Heart left ventricle (tissue), 16 donors: ENCODE results near the gene WBP2. TPM values are rescaled to one million over a fixed set of nuclear protein-coding genes. Genes with fewer than 3 reads are reported as not detected.
"Not testable (repeated sequence)": the region's sequence is repeated elsewhere in the genome, so short reads cannot be mapped to it uniquely, and the experiment has no call there.

Experiments
- ATAC-seq, 4 donors: fragments of 200-7000 bp; cut with Tn5 transposase; one replicate each; pipeline ENCODE4 v1.9.1; 2020 to 2022; ENCODE audit warnings: moderate library complexity in 4 of 4, mild to moderate bottlenecking in 3 of 4, moderate number of reproducible peaks in 1 of 4
- DNase-seq, 5 donors: peaks; one replicate each; pipeline ENCODE4 v3.0.0-alpha.2; 2020
- H3K27ac ChIP-seq, 12 donors: fragments of 200-600 bp; sonication (generic) in 4 of 12; one replicate each; pipeline versions ENCODE4 v1.5.0 to v1.8.0; 2016 to 2022; ENCODE audit warnings: mild to moderate bottlenecking in 2 of 12
- H3K27me3 ChIP-seq, 9 donors: fragments of 200-600 bp; sonication (generic) in 2 of 9; one replicate each; pipeline versions ENCODE4 v1.5.1 to v1.8.0; 2016 to 2022; ENCODE audit warnings: mild to moderate bottlenecking in 3 of 9
- H3K36me3 ChIP-seq, 9 donors: fragments of 200-600 bp; sonication (generic) in 2 of 9; one replicate each; pipeline versions ENCODE4 v1.5.0 to v1.8.0; 2018 to 2022; ENCODE audit warnings: mild to moderate bottlenecking in 2 of 9
- H3K4me1 ChIP-seq, 12 donors: fragments of 200-600 bp; sonication (generic) in 4 of 12; one replicate each; pipeline versions ENCODE4 v1.5.0 to v1.8.0; 2016 to 2022; ENCODE audit warnings: mild to moderate bottlenecking in 3 of 12
- H3K4me3 ChIP-seq, 12 donors: fragments of 200-600 bp; sonication (generic) in 4 of 12; one replicate each; pipeline versions ENCODE4 v1.5.0 to v1.8.0; 2017 to 2022; ENCODE audit warnings: mild to moderate bottlenecking in 9 of 12, moderate library complexity in 4 of 12
- H3K9me3 ChIP-seq, 12 donors: fragments of 200-600 bp; sonication (generic) in 4 of 12; one replicate each; pipeline versions ENCODE4 v1.5.0 to v1.8.0; 2016 to 2022; ENCODE audit warnings: mild to moderate bottlenecking in 1 of 12
- CTCF ChIP-seq, 12 donors: fragments of 200-600 bp; sonication (generic) in 4 of 12; IDR thresholded peaks; one replicate each; pipeline versions ENCODE4 v1.5.0 to v1.8.0; 2018 to 2022; ENCODE audit warnings: antibody characterized with exemption in 12 of 12, mild to moderate bottlenecking in 5 of 12
- POLR2A ChIP-seq, 2 donors: fragments of 450-650 bp; IDR thresholded peaks; one replicate each; pipeline ENCODE4 v1.6.1; 2017; ENCODE audit warnings: antibody characterized with exemption in 2 of 2, mild to moderate bottlenecking in 2 of 2, moderate library complexity in 2 of 2
- WGBS, 4 donors: extraction: QIAGEN DNeasy Blood & Tissue Kit in 2 of 4; methylation state at CpG; one replicate each; pipeline versions ENCODE4 v1.1.5 to v1.1.7; 2013 to 2018; 5-methylcytosine and 5-hydroxymethylcytosine counted together
- intact Hi-C, 10 donors: fragments of 100-400 bp; cut with DNase I; formaldehyde crosslinking; loops; one replicate each; pipeline versions ENCODE4 v1.11.1 to v1.14.2; 2022
- polyA plus RNA-seq, 2 donors: library from polyadenylated mRNA; stranded (reverse); fragments of 200-250 nt; gene quantifications; one replicate each; pipeline ENCODE4 v1.2.3, GENCODE V29; 2013
- total RNA-seq, 9 donors: library from RNA; depleted of rRNA in 2 of 9; stranded (reverse); fragments of >200 nt in 2 of 9; fragmentation: NEBNext Ultra II Directional in 3 of 9; extraction: Animal tissue kit (Norgen Biotek cat#: 25700) in 3 of 9; gene quantifications; one replicate each; pipeline versions ENCODE4 v1.1.0 to v1.2.4, GENCODE V29; 2016 to 2023
- donor health status: ischemic (EF 13 %, LVEDD 7.1; RV severe dilation, severe dysfunction).
- donor health status: healthy with polysubstance abuse.
- donor health status: DM: no; HTN: yes; CAD: no.
- donor health status: DM: no; HTN: no; CAD: no.
- donor health status: ischemic (EF 25% LVEDD 6.9; RV normal size, moderate dysfunction).
- donor health status: ischemic (EF 25% LVEDD 5.7; RV mildly dilated, moderate dysfunction).
- donor health status: healthy.
- donor health status: DM: yes; HTN: yes; CAD: no.
- donor health status: ischemic (EF 35%, LVEDD 5.7; RV mildly dilated, moderate dysfunction).
- donor health status: nonischemic (EF 11% LVEDD 7.7; RV severe dilation, severe dysfunction).
- donor health status: DM: yes; HTN: yes; CAD: no.
- donor health status: PGD.
- donor health status: ischemic (EF 29% LVEDD 5.4; RV normal size, mild dysfunction).
- donor health status: nonischemic (EF 23%, LVEDD 6.1; RV moderate dilation, normal function).

WBP2 gene
- total and polyA plus RNA-seq, 11 donors: 128 to 311 (median 158) TPM

DNA sequence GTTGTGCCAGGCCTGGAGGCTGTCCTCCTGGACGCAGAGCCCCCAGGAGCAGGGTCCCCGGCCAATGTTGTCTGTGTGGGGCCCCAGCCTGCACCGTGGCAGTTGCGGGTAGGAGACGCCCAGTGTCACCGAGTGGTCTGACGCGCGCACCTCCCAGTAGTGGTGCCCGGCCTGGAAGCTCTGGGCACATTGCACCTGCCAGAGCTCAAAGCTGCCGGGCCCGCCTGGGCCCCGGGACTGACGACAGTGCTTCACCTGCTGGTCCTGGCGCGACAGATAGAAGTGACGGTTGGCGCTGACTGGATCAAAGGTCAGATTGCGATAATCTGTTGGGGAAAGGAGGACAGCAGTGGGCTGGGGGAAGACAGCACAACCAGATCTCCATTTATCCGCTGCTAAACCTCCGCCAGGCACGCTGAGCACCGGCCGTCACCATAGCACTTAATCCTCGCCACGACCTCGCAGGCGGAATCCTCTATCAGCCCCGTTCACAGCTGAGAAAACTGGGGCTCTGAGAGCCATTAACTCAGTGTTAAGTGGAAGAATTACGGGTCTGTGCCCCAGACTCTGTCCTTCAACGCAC, 36.0 kb upstream of the WBP2 start:
- H3K9me3 ChIP-seq: no peaks in the 10 kb centered on the region
- H3K4me3 ChIP-seq: no peak overlapping the region
- H3K27ac ChIP-seq: no peak overlapping the region
- DNase-seq (no peak), ATAC-seq (no peak)
- TF ChIP-seq POLR2A (IDR thresholded peaks at IDR 0.05) (no peak), CTCF (IDR thresholded peaks at IDR 0.05) (no peak)
- H3K36me3 ChIP-seq: peaks cover 0 to 37% (median 33%) of the 10 kb centered on the region in 9 donors
- intact Hi-C loops: loop anchor here in 5 of 10 donors (5.0 to 10.0 kb wide), 5 partner anchors 34 to 126 kb away; partner anchors contain the start of genes GALK1 (in 1 of the 5), UNC13D (in 1 of the 5), UNK (in 1 of the 5) and WBP2 (in 1 of the 5)
- no peaks in the 10 kb centered on the region for H3K27me3 ChIP-seq
- peaks cover 0 to 24% (median 17%) of the 10 kb centered on the region in 12 donors for H3K4me1 ChIP-seq
- 90 to 94% (median 92%) methylated on average over 18 to 31 of the region's 31 CpGs for WGBS, 4 donors

DNA sequence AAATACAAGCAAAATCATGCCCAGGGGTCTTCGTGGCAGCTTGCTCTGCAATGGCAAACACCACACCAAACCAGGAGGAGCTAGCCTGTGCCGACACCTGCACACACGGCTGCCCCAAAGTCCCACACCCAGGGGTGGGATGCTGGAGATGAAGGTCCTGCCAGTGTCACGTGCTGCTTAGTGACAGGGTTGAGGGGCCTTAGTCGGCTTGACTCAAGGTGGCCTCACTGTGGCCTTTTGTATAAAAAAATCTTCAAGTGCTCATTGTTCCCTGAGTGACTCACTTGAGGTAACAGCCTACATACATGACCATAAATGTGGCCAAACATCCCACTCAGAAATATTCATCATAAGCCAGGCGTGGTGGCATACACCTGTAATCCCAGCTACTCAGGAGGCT, 34.3 kb upstream of the WBP2 start:
- intact Hi-C loops: no loop called here
- TF ChIP-seq CTCF (IDR thresholded peaks at IDR 0.05) (no peak), POLR2A (IDR thresholded peaks at IDR 0.05) (no peak)
- Histone ChIP-seq H3K27ac (no peak overlapping the region), H3K27me3 (no peaks in the 10 kb centered on the region), H3K36me3 (peaks cover 0 to 37% (median 33%) of the 10 kb centered on the region in 9 donors), H3K4me1 (peaks cover 0 to 16% (median 4%) of the 10 kb centered on the region in 12 donors), H3K9me3 (no peaks in the 10 kb centered on the region), H3K4me3 (no peak overlapping the region)
- DNase-seq (no peak), ATAC-seq (no peak)
- whole genome bisulfite sequencing, 4 donors: 69 to 79% (median 72%) methylated on average over 5 to 6 of the region's 6 CpGs

DNA sequence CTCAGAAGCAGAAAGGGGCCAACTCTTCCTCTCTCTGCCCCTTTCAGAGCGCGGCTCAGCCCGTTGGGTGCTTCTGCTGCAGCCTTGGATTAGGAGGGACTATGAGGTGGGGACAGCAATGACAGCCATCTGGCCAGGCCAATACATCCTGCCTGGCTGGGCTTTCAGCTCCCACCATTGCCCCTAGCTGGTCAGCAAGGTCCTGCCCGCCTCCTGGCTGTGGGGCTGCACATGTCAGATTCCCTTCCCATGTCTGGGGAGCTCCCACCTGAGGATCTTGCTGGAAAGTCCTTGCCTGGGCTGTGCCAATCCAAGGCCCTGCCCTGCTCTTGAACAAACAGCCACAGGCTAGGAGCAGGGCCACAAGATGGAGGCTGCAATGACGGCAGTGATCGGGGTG, 33.3 kb upstream of the WBP2 start:
- H3K36me3 ChIP-seq: peaks cover 0 to 37% (median 33%) of the 10 kb centered on the region in 9 donors

DNA sequence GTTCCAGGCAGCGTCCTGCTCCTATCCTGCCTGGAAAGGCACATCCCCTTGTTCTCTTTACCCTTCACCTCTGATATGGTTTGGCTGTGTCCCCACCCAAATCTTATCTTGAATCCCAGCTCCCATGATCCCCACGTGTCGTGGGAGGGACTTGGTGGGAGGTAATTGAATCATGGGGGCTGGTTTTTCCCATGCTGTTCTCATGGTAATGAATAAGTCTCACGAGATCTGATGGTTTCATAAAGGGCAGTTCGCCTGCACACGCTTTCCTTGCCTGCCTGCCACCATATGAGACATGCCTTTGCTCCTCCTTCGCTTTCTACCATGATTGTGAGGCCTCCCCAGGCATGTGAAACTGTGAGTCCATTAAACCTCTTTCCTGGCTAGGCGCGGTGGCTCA, 30.7 kb upstream of the WBP2 start:
- intact Hi-C loops, ATAC-seq, H3K9me3 ChIP-seq, H3K4me3 ChIP-seq, H3K27me3 ChIP-seq, H3K4me1 ChIP-seq, H3K27ac ChIP-seq, DNase-seq: not testable (repeated sequence)
- H3K36me3 ChIP-seq: peaks cover 0 to 28% (median 16%) of the 10 kb centered on the region in 9 donors
- 82 to 84% (median 82%) methylated on average over 9 of the region's 9 CpGs for WGBS, 4 donors

More for the DNA sequence above, 33.3 kb upstream of the WBP2 start:
- H3K9me3 ChIP-seq: no peaks in the 10 kb centered on the region
- H3K4me3 ChIP-seq: no peak overlapping the region
- no peaks in the 10 kb centered on the region for H3K27me3 ChIP-seq
- no peak for ATAC-seq
- no peak for DNase-seq
- peaks cover 0 to 9% (median 0%) of the 10 kb centered on the region in 12 donors for H3K4me1 ChIP-seq
- TF ChIP-seq CTCF (IDR thresholded peaks at IDR 0.05) (no peak), POLR2A (IDR thresholded peaks at IDR 0.05) (no peak)
- intact Hi-C loops: no loop called here
- H3K27ac ChIP-seq: no peak overlapping the region
- WGBS, 4 donors: 84 to 88% (median 87%) methylated on average over 6 of the region's 6 CpGs

DNA sequence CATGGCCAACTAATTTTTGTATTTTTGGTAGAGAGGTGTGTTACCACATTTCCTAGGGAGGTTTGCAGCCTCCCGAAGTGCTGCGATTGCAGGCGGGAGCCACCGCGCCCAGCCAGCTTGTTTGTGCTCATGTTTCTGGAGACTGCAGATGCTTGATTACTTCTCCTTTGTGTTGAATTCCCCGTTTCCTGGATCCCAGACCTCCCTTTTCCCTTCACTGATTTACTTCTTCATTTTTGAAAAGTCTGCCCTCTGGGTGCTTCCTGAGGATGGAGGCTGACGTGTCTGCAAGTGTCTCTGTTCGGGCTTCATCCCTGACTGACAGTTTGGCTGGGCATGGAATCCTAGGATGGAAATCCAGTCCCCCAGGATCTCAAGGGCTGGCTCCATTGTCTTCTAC, 30.3 kb upstream of the WBP2 start:
- DNase-seq (no peak), ATAC-seq (no peak)
- Histone ChIP-seq H3K4me1 (peaks cover 0 to 9% (median 0%) of the 10 kb centered on the region in 12 donors), H3K4me3 (no peak overlapping the region), H3K9me3 (no peaks in the 10 kb centered on the region), H3K27ac (no peak overlapping the region), H3K27me3 (no peaks in the 10 kb centered on the region), H3K36me3 (peaks cover 0 to 24% (median 12%) of the 10 kb centered on the region in 9 donors)
- intact Hi-C loops: no loop called here
- 53 to 83% (median 64%) methylated on average over 8 of the region's 8 CpGs for WGBS, 4 donors
- TF ChIP-seq CTCF (IDR thresholded peaks at IDR 0.05) (no peak), POLR2A (IDR thresholded peaks at IDR 0.05) (no peak)
